Keratinocyte (primary cell): Measurements from ENCODE around the gene GDF2. TPM values are rescaled to one million over a fixed set of nuclear protein-coding genes. Genes with fewer than 3 reads are reported as not detected.

Source experiments
- DNase-seq: peaks from one replicate; pipeline ENCODE4 v3.0.0-alpha.2; 2011; ENCODE audit warnings: low read depth, missing footprints, low spot score
- FAIRE-seq: peaks from 2 replicates; lab custom pipeline; 2011; peaks lifted over from hg19 to GRCh38; lab: Jason Lieb, UNC
- H2AFZ ChIP-seq: 2 replicates; pipeline ENCODE4 v1.6.0; 2012; ENCODE audit warnings: low read length, control low read depth, inconsistent platforms; ENCODE audit not compliant: control insufficient read depth
- H3K27ac ChIP-seq: 2 replicates; pipeline ENCODE4 v1.5.1; 2011; ENCODE audit warnings: low read length; ENCODE audit not compliant: control insufficient read depth, insufficient read depth
- H3K27me3 ChIP-seq: 3 replicates; pipeline ENCODE4 v1.6.0; 2011; ENCODE audit warnings: low read length; ENCODE audit not compliant: control insufficient read depth, insufficient read depth; ENCODE audit errors: extremely low read depth
- H3K36me3 ChIP-seq, 2 experiments: 2 replicates in 1 of 2; 3 replicates in 1 of 2; pipeline ENCODE4 v1.5.1; 2011; ENCODE audit warnings: low read length in 2 of 2, mild to moderate bottlenecking in 1 of 2; ENCODE audit not compliant: control insufficient read depth in 2 of 2, insufficient read depth in 2 of 2; ENCODE audit errors: extremely low read depth in 1 of 2
- H3K4me1 ChIP-seq: 3 replicates; pipeline ENCODE4 v1.5.1; 2011; ENCODE audit warnings: low read length; ENCODE audit not compliant: control insufficient read depth, insufficient read depth; ENCODE audit errors: extremely low read depth
- H3K4me2 ChIP-seq: 3 replicates; pipeline ENCODE4 v1.6.0; 2011; ENCODE audit warnings: low read depth, low read length; ENCODE audit not compliant: control insufficient read depth, insufficient read depth; ENCODE audit errors: extremely low read depth
- H3K4me3 ChIP-seq, 3 experiments: fragments of 200-600 bp in 1 of 3; sonication (generic) in 1 of 3; 2 replicates in 2 of 3; 3 replicates in 1 of 3; pipeline ENCODE4 v1.5.1; 2011 to 2016; ENCODE audit warnings: low read length in 3 of 3, mild to moderate bottlenecking in 3 of 3, control low read depth in 2 of 3, inconsistent platforms in 1 of 3, low read depth in 1 of 3, mixed read lengths in 1 of 3, mixed run types in 1 of 3, moderate library complexity in 1 of 3; ENCODE audit not compliant: control insufficient read depth in 2 of 3, insufficient read depth in 2 of 3; ENCODE audit errors: extremely low read depth in 1 of 3
- H3K79me2 ChIP-seq: 2 replicates; pipeline ENCODE4 v1.6.0; 2012; ENCODE audit warnings: low read length; ENCODE audit not compliant: control insufficient read depth, insufficient read depth
- H3K9ac ChIP-seq: 3 replicates; pipeline ENCODE4 v1.6.0; 2011; ENCODE audit warnings: low read length; ENCODE audit not compliant: control insufficient read depth, insufficient read depth; ENCODE audit errors: extremely low read depth
- H3K9me1 ChIP-seq: 3 replicates; pipeline ENCODE4 v1.6.0; 2011; ENCODE audit warnings: low read length; ENCODE audit not compliant: control insufficient read depth, insufficient read depth; ENCODE audit errors: extremely low read depth
- H3K9me3 ChIP-seq: 2 replicates; pipeline ENCODE4 v1.5.1; 2012; ENCODE audit warnings: low read depth, low read length; ENCODE audit not compliant: control insufficient read depth
- H4K20me1 ChIP-seq: 3 replicates; pipeline ENCODE4 v1.6.0; 2011; ENCODE audit warnings: low read length; ENCODE audit not compliant: control insufficient read depth, insufficient read depth; ENCODE audit errors: extremely low read depth
- CTCF ChIP-seq, 3 experiments: IDR thresholded peaks in 1 of 3; conservative IDR thresholded peaks in 1 of 3; optimal IDR thresholded peaks in 1 of 3; 2 replicates in 2 of 3; 3 replicates in 1 of 3; pipeline versions ENCODE3 to v1.5.1; 2011; ENCODE audit warnings: low read length in 3 of 3, mild to moderate bottlenecking in 3 of 3, moderate library complexity in 2 of 3, control low read depth in 1 of 3, inconsistent platforms in 1 of 3; ENCODE audit not compliant: insufficient read depth in 2 of 3; ENCODE audit errors: extremely low read depth in 1 of 3
- EZH2 ChIP-seq: IDR thresholded peaks from one replicate; pipeline ENCODE4 v1.6.1; 2012; ENCODE audit warnings: inconsistent platforms, mild to moderate bottlenecking, low read length, moderate library complexity
- dilution Hi-C: fragments of 300-500 bp; cut with MboI; formaldehyde crosslinking; loops from one replicate; pipeline ENCODE4 v1.7.0; 2020; ENCODE audit warnings: low sequenced_read_pairs; ENCODE audit not compliant: extremely low pct_ligation_motif_present
- polyA plus RNA-seq, 5 experiments: library from polyadenylated mRNA; depleted of rRNA in 3 of 5; stranded (reverse) in 3 of 5; stranded (forward) in 1 of 5; unstranded in 1 of 5; fragments of >200 nt; gene quantifications; 1 replicate in 1 of 5; 2 replicates in 3 of 5; 3 replicates in 1 of 5; pipeline versions ENCODE4 v1.2.1 to v1.2.3, GENCODE V29; 2011 to 2012; ENCODE audit warnings: missing spikeins in 2 of 5, low read depth in 1 of 5, low replicate concordance in 1 of 5

Gene GDF2
- polyA plus RNA-seq, 1 donor (not counting 4 experiments of a cell fraction or from before 2014, with no cell fraction given) = not detected

GRCh38 chr10:47305566-47305965 is 16.7 kb upstream of the GDF2 start:
- Histone ChIP-seq H3K4me2 (no peak overlapping the region), H4K20me1 (no peaks in the 10 kb centered on the region), H3K27ac (no peak overlapping the region), H3K27me3 (peaks cover 34% of the 10 kb centered on the region), H3K36me3 (no peaks in the 10 kb centered on the region), H3K9me3 (no peaks in the 10 kb centered on the region), H3K9ac (no peak overlapping the region), H3K9me1 (no peaks in the 10 kb centered on the region), H3K4me3 (no peak overlapping the region), H3K79me2 (no peaks in the 10 kb centered on the region), H2AFZ (no peak overlapping the region), H3K4me1 (no peaks in the 10 kb centered on the region)
- no peak for DNase-seq
- FAIRE-seq = no peak
- TF ChIP-seq CTCF (optimal IDR thresholded peaks at IDR 0.05 in 1 of 3, IDR thresholded peaks at IDR 0.05 in 1 of 3, conservative IDR thresholded peaks at IDR 0.05 in 1 of 3; ENCODE audit: extremely low read depth in 1 of 3, insufficient read depth in 2 of 3, low read length in 3 of 3) = no peak
- TF ChIP-seq EZH2 = no peak
- dilution Hi-C loops = no loop called here

DNA sequence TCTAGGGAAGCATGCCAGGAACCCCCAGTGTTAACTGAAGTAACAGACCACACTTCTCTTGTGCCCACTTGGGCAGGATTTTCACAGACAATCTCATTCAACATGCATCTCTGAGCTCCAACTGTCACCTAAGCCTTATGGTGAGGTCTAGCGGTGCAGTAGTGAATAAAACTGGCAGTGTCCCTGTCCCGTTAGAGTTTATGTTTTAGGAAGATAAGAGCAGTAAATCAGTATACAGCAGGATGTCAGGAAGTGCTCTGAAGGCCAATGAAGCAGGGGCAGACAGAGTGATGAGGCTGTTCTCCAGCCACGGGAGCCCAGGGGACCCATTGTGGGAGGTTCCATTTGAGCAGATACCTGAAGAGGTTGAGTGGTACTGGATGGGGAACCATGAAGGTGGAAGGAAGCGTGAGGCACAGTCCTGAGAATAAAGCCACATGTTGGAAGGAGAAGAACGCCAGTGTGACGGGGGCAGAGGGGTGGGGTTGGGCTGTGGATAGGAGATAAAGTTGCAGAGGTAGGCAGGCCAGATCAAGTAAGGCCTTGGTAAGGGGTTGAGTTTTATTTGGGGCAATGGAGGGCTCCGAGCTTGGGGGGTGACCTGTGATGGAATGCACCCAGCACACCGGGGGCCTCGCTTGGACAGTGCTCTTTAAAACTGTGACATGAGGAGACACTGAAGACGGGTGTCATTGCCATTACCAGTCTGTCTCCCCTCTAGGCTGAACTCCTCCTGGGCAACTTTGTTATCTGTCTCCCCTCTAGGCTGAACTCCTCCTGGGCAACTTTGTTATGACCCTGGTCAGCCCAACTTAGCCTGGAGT is 15.7 kb upstream of the GDF2 start:
- Histone ChIP-seq H3K79me2 (no peaks in the 10 kb centered on the region), H3K36me3 (no peaks in the 10 kb centered on the region), H3K9me3 (no peaks in the 10 kb centered on the region), H3K9me1 (no peaks in the 10 kb centered on the region), H3K4me2 (no peak overlapping the region), H3K27ac (no peak overlapping the region), H3K9ac (no peak overlapping the region), H3K4me3 (no peak overlapping the region), H3K4me1 (peaks cover under 1% of the 10 kb centered on the region), H3K27me3 (peaks cover 30% of the 10 kb centered on the region), H4K20me1 (no peaks in the 10 kb centered on the region), H2AFZ (no peak overlapping the region)
- dilution Hi-C loops = no loop called here
- DNase-seq = no peak
- no peak for FAIRE-seq
- no peak for TF ChIP-seq EZH2
- no peak for TF ChIP-seq CTCF (optimal IDR thresholded peaks at IDR 0.05 in 1 of 3, IDR thresholded peaks at IDR 0.05 in 1 of 3, conservative IDR thresholded peaks at IDR 0.05 in 1 of 3; ENCODE audit: extremely low read depth in 1 of 3, insufficient read depth in 2 of 3, low read length in 3 of 3)
